ENCODE results near the gene AXIN2.
"Not testable (repeated sequence)": the region's sequence is repeated elsewhere in the genome, so short reads cannot be mapped to it uniquely, and the experiment has no call there.

The AXIN2 gene

GRCh38 chr17:65523411-65523810 lies 38.0 kb downstream of the AXIN2 start:
- in situ Hi-C loops (cut with MboI; ENCODE audit: low sequenced_read_pairs): no loop called here

GRCh38 chr17:65522751-65523404 lies 38.6 kb downstream of the AXIN2 start:
- in situ Hi-C loops (cut with MboI; ENCODE audit: low sequenced_read_pairs): no loop called here

- in situ Hi-C loops (cut with MboI; ENCODE audit: low sequenced_read_pairs): no loop called here
These were observed 42.0 kb downstream of the AXIN2 start for GRCh38 chr17:65519462-65519861.

GRCh38 chr17:65518256-65518655 lies 43.2 kb downstream of the AXIN2 start:
- in situ Hi-C loops (cut with MboI; ENCODE audit: low sequenced_read_pairs): no loop called here

- in situ Hi-C loops (cut with MboI; ENCODE audit: low sequenced_read_pairs): no loop called here
These were observed 45.2 kb downstream of the AXIN2 start for GRCh38 chr17:65515959-65516948.

- in situ Hi-C loops (cut with MboI; ENCODE audit: low sequenced_read_pairs): no loop called here
These were observed 45.9 kb downstream of the AXIN2 start for GRCh38 chr17:65515512-65515911.

- in situ Hi-C loops (cut with MboI; ENCODE audit: low sequenced_read_pairs): no loop called here
These were observed 46.9 kb downstream of the AXIN2 start for GRCh38 chr17:65514541-65514940.

GRCh38 chr17:65514082-65514481 lies 47.4 kb downstream of the AXIN2 start:
- in situ Hi-C loops (cut with MboI; ENCODE audit: low sequenced_read_pairs): no loop called here

GRCh38 chr17:65511316-65511715 lies 50.1 kb downstream of the AXIN2 start:
- in situ Hi-C loops (cut with MboI; ENCODE audit: low sequenced_read_pairs): no loop called here

GRCh38 chr17:65509032-65509431 lies 52.4 kb downstream of the AXIN2 start:
- in situ Hi-C loops (cut with MboI; ENCODE audit: low sequenced_read_pairs): no loop called here

GRCh38 chr17:65504673-65505072 lies 56.8 kb downstream of the AXIN2 start:
- in situ Hi-C loops (cut with MboI; ENCODE audit: low sequenced_read_pairs): not testable (repeated sequence)

GRCh38 chr17:65504141-65504540 lies 57.3 kb downstream of the AXIN2 start:
- in situ Hi-C loops (cut with MboI; ENCODE audit: low sequenced_read_pairs): no loop called here

- in situ Hi-C loops (cut with MboI; ENCODE audit: low sequenced_read_pairs): no loop called here
These were observed 57.9 kb downstream of the AXIN2 start for GRCh38 chr17:65503557-65503956.

GRCh38 chr17:65498816-65499215 lies 62.6 kb downstream of the AXIN2 start:
- in situ Hi-C loops (cut with MboI; ENCODE audit: low sequenced_read_pairs): no loop called here

GRCh38 chr17:65496801-65497200 lies 64.6 kb downstream of the AXIN2 start:
- in situ Hi-C loops (cut with MboI; ENCODE audit: low sequenced_read_pairs): no loop called here

GRCh38 chr17:65495122-65496055 lies 66.1 kb downstream of the AXIN2 start:
- in situ Hi-C loops (cut with MboI; ENCODE audit: low sequenced_read_pairs): no loop called here

GRCh38 chr17:65489413-65490155 lies 71.9 kb downstream of the AXIN2 start:
- in situ Hi-C loops (cut with MboI; ENCODE audit: low sequenced_read_pairs): no loop called here

- in situ Hi-C loops (cut with MboI; ENCODE audit: low sequenced_read_pairs): no loop called here
These were observed 72.8 kb downstream of the AXIN2 start for GRCh38 chr17:65488665-65489064.

GRCh38 chr17:65487990-65488389 lies 73.5 kb downstream of the AXIN2 start:
- in situ Hi-C loops (cut with MboI; ENCODE audit: low sequenced_read_pairs): no loop called here

GRCh38 chr17:65487161-65487560 lies 74.3 kb downstream of the AXIN2 start:
- in situ Hi-C loops (cut with MboI; ENCODE audit: low sequenced_read_pairs): no loop called here

All from hTERT RPE-1 (cell line).